HUDEP-2 (cell line): ENCODE results near the gene SYS1.

Source experiments
- DNase-seq, 76 experiments: peaks; one replicate each; lab custom pipeline; 2025; ENCODE audit not compliant: unreplicated experiment in 76 of 76; lab: John Stamatoyannopoulos, UW

The SYS1 gene

GRCh38 chr20:45354423-45355208 is 8.3 kb upstream of the SYS1 start:
- DNase-seq, result no peak

GRCh38 chr20:45355209-45356084 is 7.5 kb upstream of the SYS1 start:
- no peak for DNase-seq

- DNase-seq, result no peak
These were observed 4.5 kb upstream of the SYS1 start for GRCh38 chr20:45358282-45359068.

GRCh38 chr20:45359069-45359405 is 3.9 kb upstream of the SYS1 start:
- DNase-seq, result no peak

GRCh38 chr20:45359406-45360148 is 3.4 kb upstream of the SYS1 start:
- no peak for DNase-seq

- no peak for DNase-seq
These were observed 1.2 kb upstream of the SYS1 start for GRCh38 chr20:45361793-45362192.

GRCh38 chr20:45363611-45364492 is 896 bp downstream of the SYS1 start:
- DNase-seq, result no peak

GRCh38 chr20:45365444-45365970 is 2.6 kb downstream of the SYS1 start:
- DNase-seq, result no peak

GRCh38 chr20:45366192-45366591 is 3.2 kb downstream of the SYS1 start:
- DNase-seq, result no peak

- DNase-seq, result no peak
These were observed 3.7 kb downstream of the SYS1 start for GRCh38 chr20:45366631-45367030.

GRCh38 chr20:45367126-45367525 is 4.2 kb downstream of the SYS1 start:
- no peak for DNase-seq

- no peak for DNase-seq
These were observed 5.4 kb downstream of the SYS1 start for GRCh38 chr20:45368221-45368980.

GRCh38 chr20:45370571-45371160 is 7.7 kb downstream of the SYS1 start:
- DNase-seq, result no peak

GRCh38 chr20:45372241-45372640 is 9.3 kb downstream of the SYS1 start:
- no peak for DNase-seq

- DNase-seq, result no peak
These were observed 9.8 kb downstream of the SYS1 start for GRCh38 chr20:45372646-45373352.

- peak in 75 of 76 experiments; percentile 10 to 96 (median 86) for DNase-seq
These were observed 10.6 kb downstream of the SYS1 start for GRCh38 chr20:45373353-45374100.

- no peak for DNase-seq
These were observed 11.1 kb downstream of the SYS1 start for GRCh38 chr20:45374101-45374467.
